HG03095 (cell line): ENCODE data around the gene OBSCN.
A peak's percentile ranks its signal among the peaks of the same experiment; 100 is the strongest.

Experiments
- ATAC-seq: cut with Tn5 transposase; IDR thresholded peaks from one replicate; pipeline ENCODE4 v1.9.1; 2021; ENCODE audit warnings: moderate library complexity; ENCODE audit not compliant: unreplicated experiment

The OBSCN gene

GRCh38 chr1:228207851-228208821 is at the start of gene OBSCN:
OBSCN (plus strand) TSS chr1:228208044; CDS start chr1:228211784, 3,740 bp downstream.
- ATAC-seq = no peak

GRCh38 chr1:228158151-228159007 is 49.5 kb upstream of the OBSCN start:
- no peak for ATAC-seq

GRCh38 chr1:228159008-228159665 is 48.7 kb upstream of the OBSCN start:
- no peak for ATAC-seq

- ATAC-seq = no peak
Measured at GRCh38 chr1:228160201-228160761, 47.6 kb upstream of the OBSCN start.

- no peak for ATAC-seq
Measured at GRCh38 chr1:228161362-228161761, 46.5 kb upstream of the OBSCN start.

GRCh38 chr1:228161866-228162265 is 46.0 kb upstream of the OBSCN start:
- ATAC-seq = no peak

- ATAC-seq = no peak
Measured at GRCh38 chr1:228162286-228163006, 45.4 kb upstream of the OBSCN start.

- ATAC-seq = no peak
Measured at GRCh38 chr1:228163007-228163753, 44.7 kb upstream of the OBSCN start.

- no peak for ATAC-seq
Measured at GRCh38 chr1:228163776-228164519, 43.9 kb upstream of the OBSCN start.

GRCh38 chr1:228164561-228165371 is 43.1 kb upstream of the OBSCN start:
- no peak for ATAC-seq

- peak; percentile 79 for ATAC-seq
Measured at GRCh38 chr1:228165372-228166169, 42.3 kb upstream of the OBSCN start, which contains the start of gene IBA57. IBA57 (plus strand) TSS chr1:228165804; CDS start chr1:228165817, 13 bp downstream.

GRCh38 chr1:228166170-228166936 is 41.5 kb upstream of the OBSCN start:
- peak; percentile 18 for ATAC-seq

GRCh38 chr1:228168563-228169270 is 39.1 kb upstream of the OBSCN start:
- no peak for ATAC-seq

GRCh38 chr1:228169345-228169744 is 38.5 kb upstream of the OBSCN start:
- no peak for ATAC-seq

GRCh38 chr1:228170666-228171065 is 37.2 kb upstream of the OBSCN start:
- ATAC-seq = no peak
